AG08395 (cell line): ENCODE results near the gene RSRC1.
"Not testable (repeated sequence)": the region's sequence is repeated elsewhere in the genome, so short reads cannot be mapped to it uniquely, and the experiment has no call there.

Experiments used
- DNase-seq: peaks from one replicate; pipeline ENCODE4 v3.0.0; 2012; ENCODE audit warnings: mixed read lengths, low spot score

Gene RSRC1

DNA sequence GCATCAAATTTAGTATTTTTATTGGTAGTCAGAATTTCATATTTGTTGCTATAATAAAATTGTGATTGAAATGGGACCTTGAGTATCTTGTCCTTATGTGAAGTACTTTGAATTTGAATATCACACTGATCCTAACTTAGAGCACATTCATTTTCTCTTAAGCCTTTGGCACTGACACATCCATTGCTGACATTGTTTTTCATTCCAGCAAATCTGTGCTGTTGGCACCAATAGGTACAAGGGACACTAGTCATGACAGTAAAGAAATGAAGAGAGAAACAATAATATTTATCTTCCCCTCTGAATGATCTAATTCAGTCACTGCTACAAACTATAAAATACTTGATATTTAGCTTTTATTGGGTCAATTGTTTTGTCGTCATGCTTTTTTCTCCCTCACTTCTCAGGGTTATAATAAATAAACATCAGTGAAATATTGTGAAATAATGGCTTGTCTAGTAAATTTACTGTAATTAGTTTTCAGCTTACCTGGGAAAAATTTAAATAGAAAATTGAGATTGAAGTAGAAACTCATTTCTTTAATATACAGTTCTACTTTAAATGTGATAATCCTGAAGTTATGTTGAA, 294.3 kb downstream of the RSRC1 start:
- DNase-seq: no peak

DNA sequence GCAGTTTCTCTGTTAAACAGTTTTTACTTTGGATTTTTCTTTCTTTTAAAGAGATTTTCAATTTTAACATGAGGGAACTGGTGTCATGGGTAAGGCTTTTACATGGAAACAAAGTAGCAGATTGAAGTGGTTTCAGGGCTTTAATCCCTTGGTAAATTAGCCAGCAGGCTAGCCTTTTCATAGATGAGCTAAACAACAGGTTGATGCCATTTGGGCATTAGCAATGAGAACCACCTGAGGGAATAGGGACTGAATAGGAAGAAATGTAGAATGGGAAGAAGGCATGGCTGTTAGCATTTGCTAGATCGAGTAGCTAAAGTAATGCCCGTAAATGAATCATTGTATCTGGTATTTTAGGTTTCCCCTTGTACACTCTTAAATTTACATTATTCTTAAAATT, 295.6 kb downstream of the RSRC1 start:
- DNase-seq: no peak

DNA sequence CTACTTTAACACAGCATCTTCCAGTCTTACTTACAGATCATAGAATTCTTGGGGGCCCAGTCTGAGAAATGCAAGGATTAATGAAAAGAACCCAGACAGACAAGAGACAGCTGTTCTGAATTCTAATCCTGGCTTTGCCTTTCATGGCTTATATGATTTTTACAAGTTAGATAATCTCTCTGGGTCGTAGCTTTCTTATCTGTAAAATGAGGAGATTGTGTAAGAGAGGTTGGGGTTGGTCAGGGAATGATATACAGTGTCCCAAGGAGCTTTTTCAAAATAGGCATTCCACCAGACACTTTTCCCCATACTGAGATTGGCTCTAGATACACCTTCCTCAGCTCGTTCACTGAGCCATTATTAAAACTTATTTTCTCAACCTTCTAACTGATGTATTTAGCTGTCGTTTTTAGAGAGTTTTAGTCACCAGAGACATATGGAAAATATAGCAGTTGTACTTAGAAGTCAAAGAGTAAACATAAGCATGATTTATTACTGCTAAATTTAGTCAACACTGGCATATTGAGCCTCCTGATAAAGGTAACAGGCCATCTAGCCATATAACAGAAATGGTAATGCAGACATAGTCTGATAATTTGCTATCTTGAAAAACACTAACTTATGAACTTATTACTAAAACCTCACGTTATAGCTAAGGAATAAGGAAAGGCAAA, 298.1 kb downstream of the RSRC1 start:
- no peak for DNase-seq

DNA sequence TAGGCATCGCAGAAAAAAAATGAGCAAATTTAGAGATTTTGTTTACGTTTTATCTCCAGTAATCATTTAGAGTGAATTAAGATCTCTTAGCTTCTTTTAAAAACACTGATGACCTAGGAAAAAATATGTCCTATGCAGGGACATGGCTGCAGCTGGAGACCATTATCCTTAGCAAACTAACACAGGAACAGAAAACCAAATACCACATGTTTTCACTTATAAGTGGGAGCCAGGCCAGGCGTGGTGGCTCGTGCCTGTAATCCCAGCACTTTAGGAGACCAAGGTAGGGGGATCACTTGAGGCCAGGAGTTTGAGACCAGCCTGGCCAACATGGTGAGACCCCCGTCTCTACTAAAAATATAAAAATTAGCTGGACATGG, 298.6 kb downstream of the RSRC1 start:
- DNase-seq: not testable (repeated sequence)

DNA sequence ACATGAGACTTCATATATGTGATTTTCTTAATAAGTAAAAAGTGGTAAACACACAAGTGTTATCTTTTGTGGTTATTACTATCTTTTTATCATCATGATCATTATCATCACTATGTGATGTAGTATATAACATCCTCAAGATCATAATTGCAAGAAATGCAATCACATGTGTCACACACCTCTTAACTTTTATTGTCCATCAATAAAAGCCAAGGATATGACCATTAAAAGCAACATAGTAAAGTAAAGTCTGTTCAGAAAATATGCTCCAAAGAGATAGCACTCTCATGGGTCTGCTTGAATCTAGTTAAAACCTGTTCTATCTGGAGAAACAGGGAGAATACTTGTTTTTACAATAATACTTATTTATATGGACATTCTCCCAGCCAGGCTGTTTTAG, 308.1 kb downstream of the RSRC1 start:
- DNase-seq: no peak

DNA sequence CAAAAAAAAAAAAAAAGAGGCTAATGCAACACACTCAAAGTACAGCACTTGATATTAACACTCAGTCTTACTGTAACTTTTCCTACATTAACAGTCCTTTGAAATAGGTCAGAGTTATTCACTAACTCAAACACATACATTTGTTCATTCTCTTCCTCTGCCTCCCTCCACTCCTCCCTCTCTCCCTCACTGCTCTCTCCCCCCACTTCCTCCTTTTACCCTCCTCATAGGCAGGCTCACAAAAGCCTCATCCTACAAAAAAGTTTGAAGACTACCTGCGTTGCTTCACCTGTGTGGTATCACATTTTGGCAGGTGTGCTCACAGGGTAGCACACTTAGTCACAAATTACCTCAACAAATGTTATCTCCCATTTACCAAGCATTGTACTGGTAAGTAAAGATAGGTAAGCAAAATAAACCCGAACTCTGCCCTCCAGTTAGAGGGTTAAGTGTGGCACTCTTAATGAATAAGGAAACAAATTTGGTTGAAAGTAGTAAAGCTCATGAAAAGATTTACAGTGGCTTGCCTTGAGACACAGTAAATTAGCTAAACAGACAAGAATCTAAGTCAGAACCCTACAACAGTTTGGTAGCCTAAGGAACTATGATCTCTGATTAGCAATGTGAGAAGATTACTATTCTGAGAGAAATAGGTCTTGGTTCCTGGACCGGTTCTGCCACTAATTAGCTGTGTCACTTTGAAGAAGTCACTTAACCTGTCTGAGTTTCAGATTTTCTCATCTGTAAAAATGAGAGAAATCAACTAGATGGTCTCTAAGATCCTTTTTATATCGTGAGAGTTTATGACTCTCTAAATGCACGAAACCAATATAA, 310.1 kb downstream of the RSRC1 start:
- no peak for DNase-seq

DNA sequence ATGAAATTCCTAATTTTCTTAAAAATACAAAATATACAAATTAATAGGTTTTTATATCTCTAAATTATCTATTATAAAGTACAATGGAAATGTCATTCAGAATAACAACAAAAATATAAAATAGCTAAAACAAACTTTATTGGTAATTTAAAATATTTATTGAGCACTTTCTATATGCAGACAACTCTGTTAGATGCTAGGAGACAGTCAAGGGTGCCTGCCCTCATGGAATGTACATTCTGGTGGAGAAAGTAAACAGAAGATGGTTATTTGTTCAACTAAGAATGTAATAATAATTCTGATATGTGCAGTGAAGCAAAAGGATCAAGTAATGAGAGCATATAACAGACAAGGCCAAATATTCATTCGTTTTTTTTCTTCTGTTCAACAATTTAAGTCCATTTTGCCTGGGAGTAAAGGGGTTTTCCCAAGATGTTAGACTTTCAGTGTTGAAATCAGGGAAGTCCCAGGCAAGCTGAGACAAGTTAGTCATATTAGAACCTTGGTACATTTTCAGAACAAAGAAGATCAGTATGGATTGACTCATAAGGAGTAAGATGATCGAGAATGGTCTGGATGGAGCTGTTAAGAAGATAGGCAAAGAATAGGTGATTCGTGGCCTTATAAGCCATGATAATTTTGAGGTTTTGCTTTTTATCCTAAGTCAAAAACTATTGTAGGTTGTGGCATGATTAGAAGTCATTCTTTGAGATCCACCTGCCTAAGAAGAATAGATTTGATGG, 310.9 kb downstream of the RSRC1 start:
- no peak for DNase-seq

DNA sequence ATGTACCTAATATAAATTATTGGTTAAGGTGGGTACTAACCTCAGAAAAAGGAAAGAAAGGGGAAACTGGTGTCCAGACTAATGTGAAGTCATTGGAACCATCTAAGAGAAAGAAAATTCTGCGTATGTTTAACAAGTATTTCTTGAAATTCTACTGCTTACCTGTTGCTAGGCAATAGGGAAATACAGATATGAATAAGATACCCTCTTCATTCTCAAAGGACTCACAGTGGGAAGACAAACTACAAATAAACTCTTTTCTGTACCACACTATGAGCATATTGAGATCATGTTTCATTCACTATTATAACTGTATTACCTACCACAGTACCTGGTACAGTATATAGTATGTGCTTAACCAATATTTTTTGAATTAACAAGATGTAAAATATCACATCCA, 320.6 kb downstream of the RSRC1 start:
- no peak for DNase-seq

DNA sequence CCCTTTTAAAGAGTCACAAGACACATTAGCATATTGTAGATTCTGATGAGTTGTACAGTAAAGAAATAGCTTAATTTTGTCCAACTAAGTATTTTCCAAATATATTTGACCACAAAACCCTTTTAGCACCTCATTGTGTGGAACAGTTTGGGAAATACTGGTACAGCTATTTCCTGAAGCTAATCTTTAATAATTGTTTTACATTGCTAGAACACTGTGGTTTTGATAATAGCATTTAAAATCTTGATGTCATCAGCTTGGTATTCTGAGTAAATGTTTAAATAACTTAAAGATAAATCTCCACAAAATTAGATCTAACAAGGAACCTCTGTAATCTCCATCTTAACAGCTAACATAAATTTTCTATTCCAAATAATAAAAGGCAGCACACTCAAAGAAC, 321.1 kb downstream of the RSRC1 start:
- DNase-seq: no peak

DNA sequence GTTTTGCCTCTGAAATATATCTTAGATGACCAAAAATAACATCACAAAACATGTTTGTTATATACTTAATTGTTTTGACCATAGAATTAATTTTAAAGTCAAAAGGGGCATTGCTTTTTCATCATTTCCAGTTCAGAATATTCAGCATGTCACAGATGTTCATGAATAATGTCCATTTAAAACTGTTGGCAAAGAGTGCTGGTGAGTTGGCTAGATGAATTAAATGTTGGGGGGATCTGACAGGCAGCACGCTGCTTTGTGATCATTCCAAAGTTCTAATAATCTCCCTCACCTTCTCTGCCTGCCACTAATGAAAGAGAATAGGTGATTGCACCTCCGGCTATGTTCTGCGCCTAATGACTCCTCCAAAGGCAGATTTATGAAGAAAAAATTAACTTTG, 321.9 kb downstream of the RSRC1 start:
- DNase-seq: no peak

DNA sequence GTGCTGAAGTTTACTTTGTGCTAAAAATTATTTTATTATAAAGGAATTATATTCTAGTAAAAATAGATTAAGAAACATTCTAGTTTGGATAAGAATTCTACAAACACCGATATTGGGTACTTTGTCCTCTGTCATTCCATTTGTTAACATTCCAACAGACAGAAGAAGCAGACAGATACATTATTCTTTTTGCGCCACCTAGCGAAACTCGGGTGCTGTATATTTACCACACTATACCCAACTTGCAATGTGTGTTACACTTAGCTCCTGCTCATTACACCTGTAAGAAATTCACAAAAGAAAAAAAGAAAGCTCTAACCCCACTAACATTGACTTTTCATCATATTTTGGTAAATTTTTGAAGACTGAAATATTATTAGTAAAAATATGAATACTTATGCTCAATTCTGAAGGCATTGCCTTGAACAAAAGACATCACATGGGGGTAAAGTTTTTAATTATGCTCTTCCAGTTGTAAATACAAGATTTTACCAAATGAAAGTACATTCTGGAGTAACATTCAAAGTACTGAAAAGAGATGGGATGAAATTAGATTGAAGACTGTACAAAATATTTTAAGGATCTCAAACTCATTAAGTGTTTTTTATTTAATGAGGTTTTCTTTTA, 324.6 kb downstream of the RSRC1 start:
- DNase-seq: peak; percentile 44

DNA sequence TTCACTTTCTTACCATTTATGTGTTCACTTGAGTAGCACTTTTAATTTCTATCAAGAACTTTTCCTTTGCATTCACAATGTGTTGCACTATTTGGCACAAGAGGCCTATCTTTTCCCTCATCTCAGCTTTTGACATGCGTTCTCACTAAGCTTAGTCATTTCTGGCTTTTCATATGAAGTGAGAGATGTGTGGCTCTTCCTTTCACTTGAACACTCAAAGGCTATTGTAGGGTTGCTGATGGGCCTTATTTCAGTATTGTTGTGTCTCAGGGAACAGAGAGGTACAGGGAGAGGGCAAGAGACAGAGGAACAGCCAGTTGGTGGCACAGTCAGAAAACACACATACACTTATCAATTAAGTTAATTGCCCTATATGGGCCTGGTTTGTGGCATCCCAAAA, 333.7 kb downstream of the RSRC1 start:
- DNase-seq: no peak

DNA sequence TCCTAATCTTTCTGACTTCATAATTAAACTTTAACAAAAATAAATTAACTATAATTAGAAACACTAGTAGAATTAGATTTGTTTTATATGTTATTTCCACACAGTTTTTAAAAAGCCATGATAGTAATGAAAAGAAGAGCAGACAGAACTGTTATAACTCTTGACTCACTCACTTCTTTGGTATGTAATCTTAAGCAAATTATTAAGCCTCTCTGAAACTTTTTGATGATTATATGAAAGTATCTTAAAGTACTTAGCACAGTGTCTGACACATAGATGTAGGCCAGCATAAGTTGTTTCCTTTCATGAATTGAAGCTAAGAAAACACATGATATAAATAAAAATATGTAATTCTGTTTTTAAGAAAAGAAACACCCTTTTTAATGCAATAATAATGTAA, 337.5 kb downstream of the RSRC1 start:
- no peak for DNase-seq

DNA sequence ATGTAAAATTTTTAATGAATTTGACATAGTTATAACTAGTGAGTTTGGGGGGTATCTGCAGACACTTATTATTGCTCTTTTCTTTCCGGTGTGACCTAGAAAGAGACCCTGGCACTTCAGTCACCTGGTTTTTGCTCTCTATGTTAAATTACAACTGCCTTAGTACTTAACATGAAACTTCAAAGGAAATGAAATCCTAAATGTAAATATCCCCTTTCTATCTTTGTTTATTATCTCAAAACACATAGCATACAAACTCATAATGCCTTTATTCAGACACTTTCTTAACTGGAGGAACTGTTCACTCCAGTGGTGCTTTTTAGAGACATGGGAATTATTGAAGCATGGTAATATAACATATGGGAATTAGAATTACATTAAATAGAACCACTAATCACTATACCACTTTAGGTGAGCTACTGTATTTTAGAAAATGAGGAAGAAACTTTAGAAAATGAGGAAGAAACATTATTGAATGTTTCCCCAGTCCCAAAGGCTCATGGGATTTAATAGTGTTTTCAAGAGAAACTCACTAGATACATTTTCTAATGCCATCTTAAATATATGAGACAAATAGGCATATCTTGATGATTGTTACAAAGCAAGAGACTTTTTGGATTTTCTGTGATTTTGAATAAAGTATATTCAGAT, 341.6 kb downstream of the RSRC1 start:
- DNase-seq: no peak

DNA sequence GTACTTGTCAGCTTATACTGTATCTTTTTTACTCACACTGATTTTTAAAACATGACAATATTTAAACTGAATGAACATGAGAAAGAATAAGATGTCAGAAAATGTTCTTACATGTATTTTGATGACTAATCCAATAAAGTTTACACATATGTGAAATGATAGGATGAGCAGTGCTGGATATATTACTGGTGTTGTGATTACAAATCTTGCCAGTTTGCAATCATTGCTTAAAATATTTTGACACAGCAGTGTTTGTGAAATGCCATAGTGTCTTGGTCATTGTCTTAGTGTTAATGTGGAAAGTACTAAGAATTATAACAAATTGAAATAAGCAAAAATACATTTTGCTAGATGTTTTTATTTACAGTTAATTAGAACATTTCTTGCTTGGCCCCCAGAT, 342.4 kb downstream of the RSRC1 start:
- DNase-seq: no peak

DNA sequence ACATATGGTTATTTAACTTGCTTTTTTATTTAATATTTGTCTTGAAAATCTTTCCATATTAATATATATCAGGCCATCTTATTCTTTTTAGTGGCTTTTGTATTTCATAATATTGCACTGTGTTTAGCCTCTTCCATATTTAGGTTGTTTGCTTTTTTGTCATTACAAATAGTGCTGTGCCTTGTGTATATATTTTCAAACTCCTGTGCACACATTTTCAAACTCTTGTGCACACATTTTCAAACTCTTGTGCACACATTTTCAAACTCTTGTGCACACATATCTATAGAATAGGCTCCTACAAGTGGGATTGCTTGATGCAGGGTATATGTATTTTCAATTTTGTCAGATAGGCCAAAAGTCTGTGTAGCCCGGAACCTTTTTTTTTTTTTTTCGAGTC, 343.1 kb downstream of the RSRC1 start:
- no peak for DNase-seq

DNA sequence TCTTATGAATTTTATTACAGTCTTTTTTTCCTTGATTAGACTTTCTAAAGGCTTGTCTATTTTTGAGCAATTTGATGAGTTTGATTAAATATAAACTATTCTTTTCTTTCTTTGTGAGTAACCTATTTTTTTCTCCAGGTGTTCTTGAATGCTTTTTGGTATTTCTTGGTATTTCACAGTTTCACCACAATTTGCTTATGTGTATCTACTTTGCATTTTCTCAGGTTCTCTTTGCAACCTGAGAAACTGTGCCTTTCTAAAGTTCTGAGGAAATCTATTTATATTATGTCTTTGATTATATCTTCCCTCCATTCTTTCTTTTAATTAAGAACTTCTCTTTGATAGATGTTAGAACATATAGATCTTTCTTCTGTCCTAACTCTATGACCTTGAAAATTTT, 344.0 kb downstream of the RSRC1 start:
- no peak for DNase-seq

DNA sequence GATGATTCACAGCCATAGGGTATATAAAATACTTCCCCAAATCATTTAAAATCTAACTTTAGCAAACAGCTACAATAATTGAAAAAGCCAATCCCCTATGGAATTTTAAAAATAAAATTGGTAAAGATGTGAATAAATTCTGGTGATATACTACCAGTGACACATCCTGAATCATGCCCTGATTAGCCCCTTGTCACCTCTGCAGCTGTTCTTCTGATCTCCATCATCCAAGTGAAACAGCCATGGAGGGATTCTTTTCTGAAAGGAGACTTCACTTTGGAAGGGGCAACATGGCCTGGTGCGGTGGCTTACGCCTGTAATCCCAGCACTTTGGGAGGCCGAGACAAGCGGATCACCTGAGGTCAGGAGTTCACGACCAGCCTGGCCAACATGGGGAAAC, 345.5 kb downstream of the RSRC1 start:
- DNase-seq: no peak

DNA sequence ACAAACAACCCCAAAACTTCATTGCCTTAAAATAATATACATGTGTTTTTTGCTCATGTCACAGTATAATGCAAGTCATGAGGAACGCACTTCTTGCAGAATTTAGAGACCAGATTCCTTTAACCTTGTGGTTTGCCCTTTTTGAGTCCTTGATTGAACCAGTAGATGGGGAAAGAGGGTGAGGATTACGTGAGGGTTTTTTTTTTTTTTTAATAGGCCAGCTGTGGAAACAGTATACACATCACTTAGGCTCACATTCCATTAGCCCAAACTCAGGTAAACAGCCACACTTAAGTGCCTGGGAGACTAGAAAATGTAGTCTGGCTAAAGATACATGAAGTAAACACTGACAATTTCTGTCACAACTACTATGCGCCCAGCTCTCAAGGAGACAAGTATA, 346.2 kb downstream of the RSRC1 start:
- DNase-seq: no peak

DNA sequence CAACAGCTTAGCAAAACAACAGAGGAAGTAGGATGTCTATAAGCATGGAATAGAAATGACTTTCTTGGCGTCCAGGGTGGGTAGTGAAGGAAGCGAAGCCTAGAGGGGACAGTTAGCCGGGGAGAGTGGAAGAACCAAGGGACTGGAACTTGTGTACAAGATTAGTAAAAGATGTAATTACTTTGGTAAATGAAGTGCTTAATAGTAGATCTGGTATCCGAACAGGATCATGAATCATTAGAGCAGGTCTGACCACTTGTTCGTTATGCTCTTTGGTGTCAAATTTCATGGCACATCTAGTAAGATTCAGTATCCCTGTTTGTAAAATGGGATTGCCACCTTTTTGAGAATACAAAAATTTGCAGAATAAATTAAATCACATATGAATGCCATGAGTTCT, 348.6 kb downstream of the RSRC1 start:
- no peak for DNase-seq

DNA sequence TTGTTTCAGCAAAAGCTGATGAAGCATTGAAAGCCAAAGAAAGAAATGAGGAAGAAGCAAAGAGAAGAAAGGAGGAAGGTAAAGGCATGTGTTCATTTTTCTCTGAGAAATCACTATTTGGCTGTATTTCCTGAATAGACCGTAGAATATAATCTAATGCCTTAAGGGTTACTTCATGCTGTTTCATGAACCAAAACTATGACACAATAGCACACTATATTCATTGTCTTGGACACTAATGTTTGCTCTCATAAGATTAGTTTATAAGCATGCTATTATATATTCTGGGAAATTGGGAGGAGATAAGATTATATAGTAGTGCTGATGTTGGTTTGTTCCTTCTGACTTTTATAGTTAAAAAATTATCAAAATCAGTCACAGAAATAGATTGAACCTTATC, 351.0 kb downstream of the RSRC1 start:
- DNase-seq: no peak

DNA sequence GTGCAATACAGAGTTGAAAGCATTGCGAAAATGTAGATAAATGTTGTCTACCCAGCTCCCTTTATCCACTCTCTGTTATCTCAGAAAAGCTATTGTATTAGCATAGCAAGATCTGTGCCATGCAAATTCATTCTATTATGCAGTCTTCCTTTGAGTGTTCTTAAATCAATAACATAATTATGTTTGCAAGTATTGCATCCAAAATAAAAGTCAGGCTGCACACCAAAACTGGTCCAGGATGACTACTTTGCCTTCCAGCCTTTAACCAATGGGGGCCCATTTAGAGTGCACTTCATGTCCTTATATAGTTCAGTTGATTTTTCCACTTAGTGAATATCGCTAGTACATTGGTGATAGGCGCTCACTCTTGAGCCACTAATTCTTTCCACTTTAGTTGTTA, 353.7 kb downstream of the RSRC1 start:
- DNase-seq: no peak
